ENCODE data around the gene ENTR1. TPM values are rescaled to one million over a fixed set of nuclear protein-coding genes. Genes with fewer than 3 reads are reported as not detected.

ENTR1 gene
- total RNA-seq, 1 donor, result 36.3 TPM

GRCh38 chr9:136372561-136373299 lies 37.7 kb downstream of the ENTR1 start:
- H3K4me3 ChIP-seq (ENCODE audit: low read depth, low read length), result peak overlapping the region; percentile 9
- TF ChIP-seq, protein P1, sequence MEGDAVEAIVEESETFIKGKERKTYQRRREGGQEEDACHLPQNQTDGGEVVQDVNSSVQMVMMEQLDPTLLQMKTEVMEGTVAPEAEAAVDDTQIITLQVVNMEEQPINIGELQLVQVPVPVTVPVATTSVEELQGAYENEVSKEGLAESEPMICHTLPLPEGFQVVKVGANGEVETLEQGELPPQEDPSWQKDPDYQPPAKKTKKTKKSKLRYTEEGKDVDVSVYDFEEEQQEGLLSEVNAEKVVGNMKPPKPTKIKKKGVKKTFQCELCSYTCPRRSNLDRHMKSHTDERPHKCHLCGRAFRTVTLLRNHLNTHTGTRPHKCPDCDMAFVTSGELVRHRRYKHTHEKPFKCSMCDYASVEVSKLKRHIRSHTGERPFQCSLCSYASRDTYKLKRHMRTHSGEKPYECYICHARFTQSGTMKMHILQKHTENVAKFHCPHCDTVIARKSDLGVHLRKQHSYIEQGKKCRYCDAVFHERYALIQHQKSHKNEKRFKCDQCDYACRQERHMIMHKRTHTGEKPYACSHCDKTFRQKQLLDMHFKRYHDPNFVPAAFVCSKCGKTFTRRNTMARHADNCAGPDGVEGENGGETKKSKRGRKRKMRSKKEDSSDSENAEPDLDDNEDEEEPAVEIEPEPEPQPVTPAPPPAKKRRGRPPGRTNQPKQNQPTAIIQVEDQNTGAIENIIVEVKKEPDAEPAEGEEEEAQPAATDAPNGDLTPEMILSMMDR (IDR thresholded peaks at IDR 0.05; ENCODE audit: insufficient read depth, low read length), result peak; percentile 16
- peak; percentile 67 for DNase-seq (ENCODE audit: low read depth)

GRCh38 chr9:136372006-136372405 lies 38.4 kb downstream of the ENTR1 start:
- TF ChIP-seq, protein P1 (IDR thresholded peaks at IDR 0.05; ENCODE audit: insufficient read depth, low read length), result no peak
- H3K4me3 ChIP-seq (ENCODE audit: low read depth, low read length), result no peak overlapping the region
- no peak for DNase-seq (ENCODE audit: low read depth)

DNA sequence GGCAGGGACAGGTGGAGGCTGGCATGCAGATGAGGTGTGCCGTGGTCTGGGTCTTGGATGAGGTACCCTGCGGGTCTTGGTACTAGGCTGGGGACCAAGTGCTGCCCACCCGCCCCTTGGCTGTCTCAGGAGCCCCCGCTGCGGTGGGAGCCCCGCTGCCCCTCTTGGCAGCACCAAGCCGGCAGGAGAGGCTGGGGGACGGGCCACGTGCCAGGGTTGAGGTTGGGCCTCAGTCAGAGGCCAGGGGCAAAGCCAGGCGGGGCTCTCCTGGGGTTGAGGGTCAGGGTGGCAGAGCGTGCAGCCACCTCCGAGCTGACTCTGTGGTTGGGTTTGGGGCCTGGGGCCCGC lies 38.9 kb downstream of the ENTR1 start:
- TF ChIP-seq, protein P1 (IDR thresholded peaks at IDR 0.05; ENCODE audit: insufficient read depth, low read length), result no peak
- no peak for DNase-seq (ENCODE audit: low read depth)
- no peak overlapping the region for H3K4me3 ChIP-seq (ENCODE audit: low read depth, low read length)

DNA sequence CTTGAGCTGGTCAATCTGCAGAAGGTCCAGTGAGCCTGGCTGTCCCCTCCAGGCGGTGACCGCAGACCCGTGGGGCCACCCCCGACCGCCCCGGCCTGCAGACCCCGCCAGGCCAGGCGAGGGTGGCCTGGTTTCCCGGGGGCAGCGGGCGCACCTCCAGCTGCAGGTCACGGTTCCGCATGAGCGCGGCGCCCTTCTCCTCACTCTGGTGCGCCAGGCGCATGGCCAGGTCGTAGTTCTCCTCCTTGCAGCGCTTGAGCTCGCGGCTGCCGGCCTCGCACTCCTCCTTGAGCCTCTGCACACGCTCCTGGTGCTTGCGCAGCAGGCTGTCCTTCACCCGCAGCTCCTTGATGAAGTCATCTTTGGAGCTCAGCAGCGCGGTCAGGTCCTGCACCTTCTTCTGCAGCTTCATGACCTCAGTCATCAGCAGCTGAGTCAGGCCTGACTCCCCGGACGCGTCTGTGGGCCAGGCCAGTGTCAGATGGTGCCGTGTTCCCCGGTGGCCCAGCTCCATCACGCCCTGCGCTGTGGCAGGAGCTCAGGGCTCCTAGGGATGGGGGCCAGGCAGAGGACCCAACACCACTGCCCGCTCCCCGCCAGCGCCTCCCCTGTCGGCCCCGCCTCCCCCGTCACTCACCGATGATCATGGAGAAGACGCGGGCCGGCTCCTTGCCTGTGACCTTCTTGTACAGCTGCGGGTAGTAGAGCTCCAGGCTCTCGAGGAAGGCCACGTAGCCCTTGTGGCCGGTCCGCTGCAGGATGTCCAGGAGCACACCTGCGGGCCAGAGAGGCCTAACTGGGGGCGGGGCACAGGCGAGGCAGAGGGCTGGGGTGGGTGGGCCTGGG lies 39.5 kb downstream of the ENTR1 start:
- TF ChIP-seq, protein P1 (IDR thresholded peaks at IDR 0.05; ENCODE audit: insufficient read depth, low read length), result no peak
- no peak overlapping the region for H3K4me3 ChIP-seq (ENCODE audit: low read depth, low read length)
- DNase-seq (ENCODE audit: low read depth), result no peak

DNA sequence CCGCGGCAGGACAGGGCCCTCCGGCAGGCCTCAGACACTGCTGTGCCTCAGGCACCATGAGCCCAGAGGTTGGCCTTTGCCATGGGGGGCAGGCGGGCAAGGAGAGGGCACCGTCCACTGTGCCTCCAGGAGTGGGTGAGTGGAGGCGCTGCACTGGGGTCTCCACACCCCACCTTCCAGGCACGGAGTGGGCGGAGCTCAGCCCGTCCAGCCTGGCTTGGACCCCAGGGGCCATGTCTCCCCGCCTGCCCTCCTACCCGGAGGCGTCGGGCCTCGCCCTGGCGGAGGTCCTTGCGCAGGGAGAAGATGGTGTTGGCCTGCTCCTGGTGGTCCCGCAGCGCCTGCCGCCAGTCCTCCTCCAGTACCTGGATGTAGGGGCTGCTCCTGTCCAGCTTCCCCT lies 40.4 kb downstream of the ENTR1 start:
- H3K4me3 ChIP-seq (ENCODE audit: low read depth, low read length), result no peak overlapping the region
- no peak for DNase-seq (ENCODE audit: low read depth)
- TF ChIP-seq, protein P1 (IDR thresholded peaks at IDR 0.05; ENCODE audit: insufficient read depth, low read length), result no peak

GRCh38 chr9:136368190-136368589 lies 42.2 kb downstream of the ENTR1 start:
- TF ChIP-seq, protein P1 (IDR thresholded peaks at IDR 0.05; ENCODE audit: insufficient read depth, low read length), result no peak
- no peak overlapping the region for H3K4me3 ChIP-seq (ENCODE audit: low read depth, low read length)
- no peak for DNase-seq (ENCODE audit: low read depth)

Measured in fibroblast of the aortic adventitia (primary cell).